ENCODE data around the gene SEMA6D. TPM values are rescaled to one million over a fixed set of nuclear protein-coding genes. Genes with fewer than 3 reads are reported as not detected.

The SEMA6D gene
- total RNA-seq, 1 experiment from 2014 or later, result 15.8 TPM

DNA sequence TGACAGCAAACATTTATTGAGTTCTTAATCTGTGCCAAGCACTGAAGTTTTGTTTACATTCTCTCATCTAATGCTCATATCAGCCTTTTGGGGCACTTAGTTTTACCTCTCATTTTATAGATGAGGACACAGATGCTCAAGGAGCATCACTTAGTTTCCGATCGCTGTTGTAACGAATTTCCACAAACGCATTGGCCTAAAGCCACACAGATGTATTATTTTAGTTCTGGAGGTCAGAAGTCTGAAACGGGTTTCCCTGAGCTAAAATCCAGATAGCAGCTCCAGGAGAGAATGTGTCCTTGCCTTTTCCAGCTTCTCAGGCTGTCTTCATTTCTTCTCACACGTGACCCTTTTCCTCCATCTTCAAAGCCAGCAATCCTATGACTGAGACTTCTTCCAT, 11.1 kb downstream of the SEMA6D start:
- Histone ChIP-seq H3K23ac (ENCODE audit: insufficient read length, low read depth, low read length) (no peak overlapping the region), H3K27ac (ENCODE audit: insufficient read length, low read depth, low read length) (no peak overlapping the region), H2AK5ac (ENCODE audit: insufficient read length, low read length) (no peak overlapping the region), H2BK5ac (ENCODE audit: insufficient read length, low read length) (no peak overlapping the region), H2BK15ac (ENCODE audit: low read depth, low read length) (no peak overlapping the region), H2AFZ (ENCODE audit: low read length) (no peak overlapping the region), H3K79me2 (ENCODE audit: insufficient read depth, low read length) (no peaks in the 10 kb centered on the region; the same call in 1 of the 2 replicates), H3K79me1 (ENCODE audit: insufficient read depth, low read depth, low read length, poor library complexity, severe bottlenecking) (no peaks in the 10 kb centered on the region), H3K56ac (ENCODE audit: insufficient read length, low read depth, low read length) (no peak overlapping the region), H3K14ac (ENCODE audit: insufficient read depth, low read length) (no peak overlapping the region), H4K20me1 (ENCODE audit: control insufficient read depth, insufficient read depth, insufficient read length) (no peaks in the 10 kb centered on the region), H2BK20ac (ENCODE audit: low read depth, low read length, poor library complexity, severe bottlenecking) (no peak overlapping the region), H2BK12ac (ENCODE audit: insufficient read length, low read depth, low read length) (no peak overlapping the region), H3K23me2 (ENCODE audit: insufficient read length, low read depth, low read length, poor library complexity, severe bottlenecking) (no peaks in the 10 kb centered on the region), H2BK120ac (ENCODE audit: low read depth, low read length, poor library complexity, severe bottlenecking) (no peak overlapping the region), H3T11ph (ENCODE audit: low read length) (no peak overlapping the region), H3K4me1 (ENCODE audit: insufficient read depth, low read length) (no peaks in the 10 kb centered on the region), H4K8ac (replicated peaks; ENCODE audit: insufficient read length, low read depth, low read length) (no peak overlapping the region), H4K91ac (ENCODE audit: insufficient read length, low read depth, low read length) (no peak overlapping the region), H3K18ac (ENCODE audit: insufficient read length, low read depth, low read length) (no peak overlapping the region), H4K5ac (ENCODE audit: insufficient read length, low read depth, low read length) (no peak overlapping the region), H3K4me2 (ENCODE audit: insufficient read depth, insufficient read length, low read length) (no peak overlapping the region), H3K4ac (ENCODE audit: low read depth, low read length) (no peak overlapping the region), H3K27me3 (ENCODE audit: insufficient read depth, low read length) (no peaks in the 10 kb centered on the region), H3K9me3 (ENCODE audit: control insufficient read depth, low read depth, low read length) (no peaks in the 10 kb centered on the region), H3K9ac (ENCODE audit: extremely low read depth, insufficient read length, low read length) (no peak overlapping the region)
- no CpG with 5 or more reads among the region's 6 CpGs for WGBS (ENCODE audit: extremely low coverage, insufficient read length, low lambda C conversion rate)
- H3K27me3 Mint-ChIP-seq (ENCODE audit: low read depth), result no peaks in the 10 kb centered on the region; the same call in 1 of the 2 replicates
- no peak overlapping the region for H3K4me3 Mint-ChIP-seq
- TF ChIP-seq, protein P1, sequence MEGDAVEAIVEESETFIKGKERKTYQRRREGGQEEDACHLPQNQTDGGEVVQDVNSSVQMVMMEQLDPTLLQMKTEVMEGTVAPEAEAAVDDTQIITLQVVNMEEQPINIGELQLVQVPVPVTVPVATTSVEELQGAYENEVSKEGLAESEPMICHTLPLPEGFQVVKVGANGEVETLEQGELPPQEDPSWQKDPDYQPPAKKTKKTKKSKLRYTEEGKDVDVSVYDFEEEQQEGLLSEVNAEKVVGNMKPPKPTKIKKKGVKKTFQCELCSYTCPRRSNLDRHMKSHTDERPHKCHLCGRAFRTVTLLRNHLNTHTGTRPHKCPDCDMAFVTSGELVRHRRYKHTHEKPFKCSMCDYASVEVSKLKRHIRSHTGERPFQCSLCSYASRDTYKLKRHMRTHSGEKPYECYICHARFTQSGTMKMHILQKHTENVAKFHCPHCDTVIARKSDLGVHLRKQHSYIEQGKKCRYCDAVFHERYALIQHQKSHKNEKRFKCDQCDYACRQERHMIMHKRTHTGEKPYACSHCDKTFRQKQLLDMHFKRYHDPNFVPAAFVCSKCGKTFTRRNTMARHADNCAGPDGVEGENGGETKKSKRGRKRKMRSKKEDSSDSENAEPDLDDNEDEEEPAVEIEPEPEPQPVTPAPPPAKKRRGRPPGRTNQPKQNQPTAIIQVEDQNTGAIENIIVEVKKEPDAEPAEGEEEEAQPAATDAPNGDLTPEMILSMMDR (conservative IDR thresholded peaks at IDR 0.05), result no peak
- no peak for DNase-seq
- peaks cover 9 to 26% of the 10 kb centered on the region in 2 experiments for H3K4me1 Mint-ChIP-seq
- H3K36me3 Mint-ChIP-seq (ENCODE audit: insufficient read depth in 1 of 3, low read depth in 3 of 3), result 0 out of 7 replicates have a peak, but pooled peaks cover 0 to under 1% (median 0%) of the 10 kb centered on the region in 3 experiments
- no peak overlapping the region for H3K27ac Mint-ChIP-seq
- no peaks in the 10 kb centered on the region for H3K9me3 Mint-ChIP-seq

Measured in H9 (cell line).